IMR-90 (cell line): ENCODE measurements around the gene NR2C2. TPM values are rescaled to one million over a fixed set of nuclear protein-coding genes. Genes with fewer than 3 reads are reported as not detected.

Experiments used
- ATAC-seq: fragments of 200-7000 bp; cut with Tn5 transposase; 2 replicates; pipeline ENCODE4 v1.9.1; 2020; ENCODE audit warnings: low read depth, mild to moderate bottlenecking, moderate library complexity
- BruUV-seq: library from RNA; stranded (reverse); fragments of 400-500 nt; replicated peaks from 2 replicates; lab custom pipeline; 2021; lab: Mats Ljungman, UMichigan
- CTCF ChIA-PET: fragments of 300-600 bp; formaldehyde crosslinking; extraction: SDS; loops from one replicate; lab custom pipeline; 2021; ENCODE audit warnings: antibody characterized with exemption; lab: Yijun Ruan, JAX
- POLR2A ChIA-PET: fragments of 300-600 bp; sonication (Branson Sonifier 250); formaldehyde crosslinking; loops from one replicate; lab custom pipeline; 2022; ENCODE audit warnings: antibody characterized with exemption; ENCODE audit not compliant: unreplicated experiment; lab: Charles Lee
- DNase-seq: peaks from one replicate; pipeline ENCODE4 v3.0.0; 2013
- H2AFZ ChIP-seq: replicated peaks from 2 replicates; pipeline ENCODE3; 2013; ENCODE audit warnings: low read length, mild to moderate bottlenecking; ENCODE audit not compliant: poor library complexity
- H2AK5ac ChIP-seq: 2 replicates; pipeline ENCODE4 v1.6.1; 2013; ENCODE audit warnings: low read depth, low read length, inconsistent platforms
- H2AK9ac ChIP-seq: replicated peaks from 2 replicates; pipeline ENCODE3; 2013; ENCODE audit warnings: mild to moderate bottlenecking, low read depth, low read length, moderate library complexity; ENCODE audit not compliant: poor library complexity
- H2BK120ac ChIP-seq: 2 replicates; pipeline ENCODE4 v1.6.1; 2013; ENCODE audit warnings: low read depth, low read length, inconsistent platforms
- H2BK15ac ChIP-seq: 3 replicates; pipeline ENCODE4 v1.6.1; 2013; ENCODE audit warnings: low read depth, low read length, inconsistent platforms
- H2BK20ac ChIP-seq: 2 replicates; pipeline ENCODE4 v1.6.1; 2013; ENCODE audit warnings: low read depth, mild to moderate bottlenecking, inconsistent platforms, low read length, moderate library complexity
- H2BK5ac ChIP-seq: 2 replicates; pipeline ENCODE4 v1.6.1; 2013; ENCODE audit warnings: mild to moderate bottlenecking, low read depth, low read length, inconsistent platforms; ENCODE audit not compliant: poor library complexity, severe bottlenecking
- H3K14ac ChIP-seq: replicated peaks from 2 replicates; pipeline ENCODE4 v1.6.1; 2013; ENCODE audit warnings: low read depth, low read length, inconsistent platforms
- H3K18ac ChIP-seq: 2 replicates; pipeline ENCODE4 v1.6.1; 2013; ENCODE audit warnings: low read depth, low read length, control low read depth
- H3K23ac ChIP-seq: 2 replicates; pipeline ENCODE4 v1.6.1; 2013; ENCODE audit warnings: low read depth, low read length, inconsistent platforms
- H3K27ac ChIP-seq: 2 replicates; pipeline ENCODE4 v1.5.1; 2013; ENCODE audit warnings: mild to moderate bottlenecking, control low read depth, low read length; ENCODE audit not compliant: insufficient read depth
- H3K27me3 ChIP-seq: 2 replicates; pipeline ENCODE4 v1.6.1; 2013; ENCODE audit warnings: low read length; ENCODE audit not compliant: control insufficient read depth, insufficient read depth
- H3K36me3 ChIP-seq: 2 replicates; pipeline ENCODE4 v1.6.1; 2013; ENCODE audit warnings: low read length, mixed read lengths; ENCODE audit not compliant: control insufficient read depth, insufficient read depth
- H3K4ac ChIP-seq: 2 replicates; pipeline ENCODE4 v1.6.1; 2013; ENCODE audit warnings: low read depth, low read length, inconsistent platforms
- H3K4me1 ChIP-seq: 2 replicates; pipeline ENCODE4 v1.6.1; 2013; ENCODE audit warnings: low read length, mixed read lengths; ENCODE audit not compliant: control insufficient read depth, insufficient read depth
- H3K4me2 ChIP-seq: 2 replicates; pipeline ENCODE4 v1.6.1; 2013; ENCODE audit warnings: low read depth, mild to moderate bottlenecking, control low read depth, low read length, moderate library complexity
- H3K4me3 ChIP-seq: 2 replicates; pipeline ENCODE4 v1.5.1; 2013; ENCODE audit warnings: low read depth, mild to moderate bottlenecking, control low read depth, low read length, moderate library complexity; ENCODE audit not compliant: insufficient read depth
- H3K56ac ChIP-seq: 2 replicates; pipeline ENCODE4 v1.6.1; 2013; ENCODE audit warnings: low read length, inconsistent platforms; ENCODE audit not compliant: insufficient read depth; ENCODE audit errors: extremely low read depth
- H3K79me1 ChIP-seq, 2 experiments: 2 replicates each; pipeline ENCODE4 v1.6.1; 2013; ENCODE audit warnings: low read length in 2 of 2, inconsistent platforms in 1 of 2, low read depth in 1 of 2
- H3K9ac ChIP-seq: 2 replicates; pipeline ENCODE4 v1.6.1; 2013; ENCODE audit warnings: low read depth, low read length, control low read depth
- H3K9me1 ChIP-seq: 2 replicates; pipeline ENCODE4 v1.6.1; 2013; ENCODE audit warnings: low read length, inconsistent platforms; ENCODE audit not compliant: insufficient read depth
- H3K9me3 ChIP-seq: 2 replicates; pipeline ENCODE4 v1.6.1; 2013; ENCODE audit warnings: low read length; ENCODE audit not compliant: control insufficient read depth, insufficient read depth
- H4K20me1 ChIP-seq: 2 replicates; pipeline ENCODE4 v1.6.1; 2013; ENCODE audit warnings: low read length, inconsistent platforms; ENCODE audit not compliant: insufficient read depth
- H4K5ac ChIP-seq: 2 replicates; pipeline ENCODE4 v1.6.1; 2013; ENCODE audit warnings: mild to moderate bottlenecking, low read depth, low read length, control low read depth
- H4K8ac ChIP-seq, 2 experiments: 2 replicates each; pipeline ENCODE4 v1.6.1; 2013; ENCODE audit warnings: low read depth in 2 of 2, low read length in 2 of 2, control low read depth in 1 of 2, inconsistent platforms in 1 of 2
- H4K91ac ChIP-seq: 2 replicates; pipeline ENCODE4 v1.6.1; 2013; ENCODE audit warnings: low read depth, low read length, inconsistent platforms; ENCODE audit not compliant: insufficient read depth
- BHLHE40 ChIP-seq: fragments of 150-350 bp; IDR thresholded peaks from 2 replicates; pipeline ENCODE4 v1.6.1; 2016; ENCODE audit warnings: mild to moderate bottlenecking, low read depth, low read length
- CEBPB ChIP-seq: IDR thresholded peaks from 2 replicates; pipeline ENCODE4 v1.6.1; 2012; ENCODE audit warnings: low read depth, low read length, improper control_type of control experiment
- CHD1 ChIP-seq: IDR thresholded peaks from 2 replicates; pipeline ENCODE4 v1.6.1; 2012; ENCODE audit warnings: low read depth, low read length, improper control_type of control experiment
- CTCF ChIP-seq: conservative IDR thresholded peaks from 2 replicates; pipeline ENCODE4 v1.5.1; 2012; ENCODE audit warnings: mild to moderate bottlenecking, low read depth, low read length, improper control_type of control experiment
- FOS ChIP-seq: fragments of 150-350 bp; IDR thresholded peaks from 2 replicates; pipeline ENCODE4 v1.6.1; 2016; ENCODE audit warnings: low read depth, low read length
- MAFK ChIP-seq: IDR thresholded peaks from 2 replicates; pipeline ENCODE4 v1.6.1; 2012; ENCODE audit warnings: low read depth, low read length, improper control_type of control experiment
- MAZ ChIP-seq: IDR thresholded peaks from 2 replicates; pipeline ENCODE4 v1.6.1; 2012; ENCODE audit warnings: low read depth, mild to moderate bottlenecking, low read length, improper control_type of control experiment, moderate library complexity, borderline replicate concordance
- MXI1 ChIP-seq: IDR thresholded peaks from 2 replicates; pipeline ENCODE4 v1.6.1; 2012; ENCODE audit warnings: low read depth, mild to moderate bottlenecking, low read length, moderate library complexity, borderline replicate concordance
- NFE2L2 ChIP-seq: fragments of 150-350 bp; IDR thresholded peaks from 2 replicates; pipeline ENCODE4 v1.6.1; 2016; ENCODE audit warnings: low read depth, mild to moderate bottlenecking, low read length
- POLR2A ChIP-seq: IDR thresholded peaks from 2 replicates; pipeline ENCODE4 v1.6.1; 2012; ENCODE audit warnings: mild to moderate bottlenecking, low read depth, low read length
- RAD21 ChIP-seq: IDR thresholded peaks from 2 replicates; pipeline ENCODE4 v1.6.1; 2012; ENCODE audit warnings: low read length, improper control_type of control experiment
- RCOR1 ChIP-seq: IDR thresholded peaks from 2 replicates; pipeline ENCODE4 v1.6.1; 2012; ENCODE audit warnings: mild to moderate bottlenecking, low read length, improper control_type of control experiment; ENCODE audit not compliant: insufficient replicate concordance
- SMC3 ChIP-seq: fragments of 150-350 bp; IDR thresholded peaks from 2 replicates; pipeline ENCODE4 v1.6.1; 2016; ENCODE audit warnings: low read depth, mild to moderate bottlenecking, antibody characterized with exemption, low read length, moderate library complexity
- WGBS, 2 experiments: methylation state at CpG; one replicate each; pipeline versions ENCODE4 v1.1.5 to v1.1.7; 2013; ENCODE audit warnings: missing lambda C conversion rate in 2 of 2; ENCODE audit not compliant: insufficient read length in 1 of 2; ENCODE audit errors: extremely low coverage in 2 of 2; 5-methylcytosine and 5-hydroxymethylcytosine counted together
- dilution Hi-C: fragments of 300-500 bp; cut with HindIII; formaldehyde crosslinking; loops from one replicate; pipeline ENCODE4 v1.14.3; 2018; ENCODE audit warnings: low sequenced_read_pairs; ENCODE audit not compliant: unreplicated experiment
- in situ Hi-C: fragments of 300-500 bp; cut with MboI; formaldehyde crosslinking; loops from 3 replicates; pipeline ENCODE4 v1.14.3; 2019; ENCODE audit warnings: low sequenced_read_pairs, inconsistent platforms, mixed read lengths
- intact Hi-C: fragments of 100-400 bp; cut with micrococcal nuclease; formaldehyde crosslinking; loops from 2 replicates; pipeline ENCODE4 v1.10.0; 2022
- polyA plus RNA-seq, 3 experiments: library from polyadenylated mRNA; depleted of rRNA; stranded (reverse); fragments of >200 nt; gene quantifications; 2 replicates each; pipeline ENCODE4 v1.2.3, GENCODE V29; 2012; ENCODE audit warnings: low replicate concordance in 1 of 3
- total RNA-seq: library from RNA; depleted of rRNA; stranded (reverse); fragments of >200 nt; gene quantifications from 2 replicates; pipeline ENCODE4 v1.2.3, GENCODE V29; 2012
- TF ChIP-seq, protein P1 (sequence below): fragments of 150-350 bp; IDR thresholded peaks from 2 replicates; pipeline ENCODE4 v1.6.1; 2017; ENCODE audit warnings: mild to moderate bottlenecking, antibody characterized with exemption, low read length, low read depth
- TF ChIP-seq, protein P2 (sequence below): fragments of 150-350 bp; IDR thresholded peaks from 2 replicates; pipeline ENCODE4 v1.6.1; 2016; ENCODE audit warnings: low read depth, mild to moderate bottlenecking, low read length, moderate library complexity, borderline replicate concordance

The NR2C2 gene
- total and polyA plus RNA-seq, 2 of the 4 experiments (the other 2 are of a cell fraction) = 10.4 to 13.8 TPM

DNA sequence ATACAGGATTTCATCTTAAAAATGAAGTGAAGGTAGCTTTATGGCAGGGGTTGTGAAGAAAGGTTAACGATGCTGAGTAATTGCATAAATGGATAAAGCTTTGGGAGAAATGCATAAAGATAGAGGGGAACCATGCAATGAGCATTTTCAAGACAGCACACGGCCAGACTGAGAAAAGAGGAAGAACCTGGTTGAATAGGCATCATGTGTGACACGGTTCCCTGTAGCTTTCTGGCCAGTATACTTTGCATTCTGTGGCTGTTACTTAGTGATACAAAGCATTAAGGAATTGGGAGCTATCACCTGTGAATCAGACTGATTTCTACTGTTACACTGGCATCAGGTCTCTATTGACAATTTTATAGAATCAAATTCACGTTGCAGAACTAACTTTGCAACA, 33.3 kb downstream of the NR2C2 start:
- H3K4me1 ChIP-seq = no peaks in the 10 kb centered on the region
- H3K4me3 ChIP-seq = no peak overlapping the region
- no peak overlapping the region for H2AK9ac ChIP-seq
- no peak overlapping the region for H2BK120ac ChIP-seq
- CTCF ChIA-PET = no interaction called here
- no peak overlapping the region for H2BK5ac ChIP-seq
- H2AK5ac ChIP-seq = no peak overlapping the region
- dilution Hi-C loops = no loop called here
- no peak overlapping the region for H2BK20ac ChIP-seq
- 100% methylated on average over 1 of the region's 4 CpGs; no CpG with 5 or more reads in 1 of the 2 experiments for WGBS, 2 experiments
- peaks cover 8% of the 10 kb centered on the region; the same call in 1 of the 2 replicates for H4K20me1 ChIP-seq
- no peak overlapping the region for H3K56ac ChIP-seq
- DNase-seq (no peak), ATAC-seq (no peak)
- intact Hi-C loops = no loop called here
- TF ChIP-seq MAZ (no peak), CEBPB (no peak), MAFK (no peak), POLR2A (no peak), NFE2L2 (no peak), SMC3 (no peak), RAD21 (no peak), MXI1 (no peak), CTCF (no peak), BHLHE40 (no peak), FOS (no peak), CHD1 (no peak), RCOR1 (no peak)
- TF ChIP-seq, protein P1, sequence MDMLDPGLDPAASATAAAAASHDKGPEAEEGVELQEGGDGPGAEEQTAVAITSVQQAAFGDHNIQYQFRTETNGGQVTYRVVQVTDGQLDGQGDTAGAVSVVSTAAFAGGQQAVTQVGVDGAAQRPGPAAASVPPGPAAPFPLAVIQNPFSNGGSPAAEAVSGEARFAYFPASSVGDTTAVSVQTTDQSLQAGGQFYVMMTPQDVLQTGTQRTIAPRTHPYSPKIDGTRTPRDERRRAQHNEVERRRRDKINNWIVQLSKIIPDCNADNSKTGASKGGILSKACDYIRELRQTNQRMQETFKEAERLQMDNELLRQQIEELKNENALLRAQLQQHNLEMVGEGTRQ = no peak
- TF ChIP-seq, protein P2, sequence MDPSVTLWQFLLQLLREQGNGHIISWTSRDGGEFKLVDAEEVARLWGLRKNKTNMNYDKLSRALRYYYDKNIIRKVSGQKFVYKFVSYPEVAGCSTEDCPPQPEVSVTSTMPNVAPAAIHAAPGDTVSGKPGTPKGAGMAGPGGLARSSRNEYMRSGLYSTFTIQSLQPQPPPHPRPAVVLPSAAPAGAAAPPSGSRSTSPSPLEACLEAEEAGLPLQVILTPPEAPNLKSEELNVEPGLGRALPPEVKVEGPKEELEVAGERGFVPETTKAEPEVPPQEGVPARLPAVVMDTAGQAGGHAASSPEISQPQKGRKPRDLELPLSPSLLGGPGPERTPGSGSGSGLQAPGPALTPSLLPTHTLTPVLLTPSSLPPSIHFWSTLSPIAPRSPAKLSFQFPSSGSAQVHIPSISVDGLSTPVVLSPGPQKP = no peak
- no peak overlapping the region for H2BK15ac ChIP-seq
- H3K4ac ChIP-seq = no peak overlapping the region
- 0 out of 2 replicates have a peak, but pooled peaks cover 4% of the 10 kb centered on the region for H3K9me1 ChIP-seq
- POLR2A ChIA-PET = no interaction called here
- no peak overlapping the region for H3K4me2 ChIP-seq
- no peak overlapping the region for H3K14ac ChIP-seq
- no peak overlapping the region for H4K8ac ChIP-seq
- H4K5ac ChIP-seq = no peak overlapping the region
- H3K36me3 ChIP-seq = no peaks in the 10 kb centered on the region
- no peak overlapping the region for H4K91ac ChIP-seq
- peaks cover 32 to 40% of the 10 kb centered on the region in 2 experiments for H3K79me1 ChIP-seq
- no peak overlapping the region for H3K23ac ChIP-seq
- no peak overlapping the region for H2AFZ ChIP-seq
- H3K27ac ChIP-seq = no peak overlapping the region
- H3K9ac ChIP-seq = no peak overlapping the region
- H3K18ac ChIP-seq = no peak overlapping the region
- in situ Hi-C loops = no loop called here
- no peaks in the 10 kb centered on the region for H3K27me3 ChIP-seq
- no peaks in the 10 kb centered on the region for H3K9me3 ChIP-seq
- BruUV-seq = no TSS peak
